Measurements from ENCODE around the gene HOXC5.

GRCh38 chr12:54050482-54050810, 17.6 kb downstream of the HOXC5 start:
- TF ChIP-seq CTCF (IDR thresholded peaks at IDR 0.05), result no peak
- TF ChIP-seq POLR2A (IDR thresholded peaks at IDR 0.05), result no peak
